WTC11 (cell line): ENCODE results near the gene CTDSP2.

Experiments
- CREB1 ChIP-seq: sonication (generic); formaldehyde crosslinking; IDR thresholded peaks from 2 replicates; pipeline ENCODE4 v1.8.0; 2023; ENCODE audit warnings: mild to moderate bottlenecking, missing genetic modification reagents
- ESRRA ChIP-seq: sonication (generic); formaldehyde crosslinking; IDR thresholded peaks from 2 replicates; pipeline ENCODE4 v1.8.1; 2022; ENCODE audit warnings: mild to moderate bottlenecking, missing genetic modification reagents, borderline replicate concordance
- NR2C2 ChIP-seq: sonication (generic); formaldehyde crosslinking; IDR thresholded peaks from 2 replicates; pipeline ENCODE4 v1.8.0; 2022; ENCODE audit warnings: mild to moderate bottlenecking, missing genetic modification reagents
- SMAD3 ChIP-seq: sonication (generic); formaldehyde crosslinking; IDR thresholded peaks from 2 replicates; pipeline ENCODE4 v1.8.0; 2022; ENCODE audit warnings: missing genetic modification reagents, mild to moderate bottlenecking, borderline replicate concordance
- SP1 ChIP-seq: sonication (generic); formaldehyde crosslinking; conservative IDR thresholded peaks from 2 replicates; pipeline ENCODE4 v1.8.1; 2022; ENCODE audit warnings: missing genetic modification reagents
- TEAD4 ChIP-seq: sonication (generic); formaldehyde crosslinking; IDR thresholded peaks from 2 replicates; pipeline ENCODE4 v1.8.0; 2022; ENCODE audit warnings: mild to moderate bottlenecking, missing genetic modification reagents
- TF ChIP-seq, protein P1 (sequence below): sonication (generic); formaldehyde crosslinking; IDR thresholded peaks from 2 replicates; pipeline ENCODE4 v1.8.1; 2022; ENCODE audit warnings: low read depth, mild to moderate bottlenecking, moderate library complexity, missing genetic modification reagents, borderline replicate concordance
- TF ChIP-seq, protein P2 (sequence below): sonication (generic); formaldehyde crosslinking; conservative IDR thresholded peaks from 2 replicates; pipeline ENCODE4 v1.8.1; 2022; ENCODE audit warnings: mild to moderate bottlenecking, missing genetic modification reagents
- TF ChIP-seq, protein P3 (sequence below): fragments of 200-600 bp; IDR thresholded peaks from 2 replicates; pipeline ENCODE4 v1.8.0; 2022; ENCODE audit warnings: antibody characterized with exemption
- TF ChIP-seq, protein P4 (sequence below): sonication (generic); formaldehyde crosslinking; IDR thresholded peaks from 2 replicates; pipeline ENCODE4 v1.8.0; 2022; ENCODE audit warnings: mild to moderate bottlenecking, missing genetic modification reagents
- TF ChIP-seq, protein P5 (sequence below): sonication (generic); formaldehyde crosslinking; IDR thresholded peaks from 2 replicates; pipeline ENCODE4 v1.8.1; 2023; ENCODE audit warnings: mild to moderate bottlenecking, missing genetic modification reagents, borderline replicate concordance

DNA sequence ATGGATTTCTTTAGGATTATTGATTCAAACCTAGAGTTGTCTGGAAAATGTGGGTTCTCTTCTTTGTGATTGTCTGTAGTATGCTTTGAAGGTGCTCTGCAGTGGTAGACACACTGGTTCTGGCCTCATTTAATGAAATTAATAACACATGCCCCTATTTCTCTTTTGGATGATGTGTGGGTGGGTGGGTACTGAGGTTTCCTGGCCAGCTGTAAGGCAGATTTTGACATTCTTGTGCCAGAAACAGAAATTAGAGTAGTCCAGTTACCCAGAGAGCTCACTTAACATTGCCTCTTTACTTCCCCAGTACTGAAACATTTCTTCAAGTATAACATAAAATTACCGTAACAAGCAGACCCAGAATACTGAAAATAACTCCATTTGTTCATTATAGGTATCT is 49.5 kb downstream of the CTDSP2 start:
- TF ChIP-seq, protein P1, sequence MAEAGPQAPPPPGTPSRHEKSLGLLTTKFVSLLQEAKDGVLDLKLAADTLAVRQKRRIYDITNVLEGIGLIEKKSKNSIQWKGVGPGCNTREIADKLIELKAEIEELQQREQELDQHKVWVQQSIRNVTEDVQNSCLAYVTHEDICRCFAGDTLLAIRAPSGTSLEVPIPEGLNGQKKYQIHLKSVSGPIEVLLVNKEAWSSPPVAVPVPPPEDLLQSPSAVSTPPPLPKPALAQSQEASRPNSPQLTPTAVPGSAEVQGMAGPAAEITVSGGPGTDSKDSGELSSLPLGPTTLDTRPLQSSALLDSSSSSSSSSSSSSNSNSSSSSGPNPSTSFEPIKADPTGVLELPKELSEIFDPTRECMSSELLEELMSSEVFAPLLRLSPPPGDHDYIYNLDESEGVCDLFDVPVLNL, result no peak
- no peak for TF ChIP-seq SMAD3 (CRISPR knock-in tag)
- TF ChIP-seq, protein P2, sequence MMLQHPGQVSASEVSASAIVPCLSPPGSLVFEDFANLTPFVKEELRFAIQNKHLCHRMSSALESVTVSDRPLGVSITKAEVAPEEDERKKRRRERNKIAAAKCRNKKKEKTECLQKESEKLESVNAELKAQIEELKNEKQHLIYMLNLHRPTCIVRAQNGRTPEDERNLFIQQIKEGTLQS (CRISPR knock-in tag), result no peak
- TF ChIP-seq, protein P3, sequence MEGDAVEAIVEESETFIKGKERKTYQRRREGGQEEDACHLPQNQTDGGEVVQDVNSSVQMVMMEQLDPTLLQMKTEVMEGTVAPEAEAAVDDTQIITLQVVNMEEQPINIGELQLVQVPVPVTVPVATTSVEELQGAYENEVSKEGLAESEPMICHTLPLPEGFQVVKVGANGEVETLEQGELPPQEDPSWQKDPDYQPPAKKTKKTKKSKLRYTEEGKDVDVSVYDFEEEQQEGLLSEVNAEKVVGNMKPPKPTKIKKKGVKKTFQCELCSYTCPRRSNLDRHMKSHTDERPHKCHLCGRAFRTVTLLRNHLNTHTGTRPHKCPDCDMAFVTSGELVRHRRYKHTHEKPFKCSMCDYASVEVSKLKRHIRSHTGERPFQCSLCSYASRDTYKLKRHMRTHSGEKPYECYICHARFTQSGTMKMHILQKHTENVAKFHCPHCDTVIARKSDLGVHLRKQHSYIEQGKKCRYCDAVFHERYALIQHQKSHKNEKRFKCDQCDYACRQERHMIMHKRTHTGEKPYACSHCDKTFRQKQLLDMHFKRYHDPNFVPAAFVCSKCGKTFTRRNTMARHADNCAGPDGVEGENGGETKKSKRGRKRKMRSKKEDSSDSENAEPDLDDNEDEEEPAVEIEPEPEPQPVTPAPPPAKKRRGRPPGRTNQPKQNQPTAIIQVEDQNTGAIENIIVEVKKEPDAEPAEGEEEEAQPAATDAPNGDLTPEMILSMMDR, result no peak
- TF ChIP-seq, protein P4, sequence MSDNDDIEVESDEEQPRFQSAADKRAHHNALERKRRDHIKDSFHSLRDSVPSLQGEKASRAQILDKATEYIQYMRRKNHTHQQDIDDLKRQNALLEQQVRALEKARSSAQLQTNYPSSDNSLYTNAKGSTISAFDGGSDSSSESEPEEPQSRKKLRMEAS (CRISPR knock-in tag), result no peak
- TF ChIP-seq SP1 (CRISPR knock-in tag), result no peak
- TF ChIP-seq NR2C2 (CRISPR knock-in tag), result no peak
- TF ChIP-seq TEAD4 (CRISPR knock-in tag), result no peak
- TF ChIP-seq, protein P5, sequence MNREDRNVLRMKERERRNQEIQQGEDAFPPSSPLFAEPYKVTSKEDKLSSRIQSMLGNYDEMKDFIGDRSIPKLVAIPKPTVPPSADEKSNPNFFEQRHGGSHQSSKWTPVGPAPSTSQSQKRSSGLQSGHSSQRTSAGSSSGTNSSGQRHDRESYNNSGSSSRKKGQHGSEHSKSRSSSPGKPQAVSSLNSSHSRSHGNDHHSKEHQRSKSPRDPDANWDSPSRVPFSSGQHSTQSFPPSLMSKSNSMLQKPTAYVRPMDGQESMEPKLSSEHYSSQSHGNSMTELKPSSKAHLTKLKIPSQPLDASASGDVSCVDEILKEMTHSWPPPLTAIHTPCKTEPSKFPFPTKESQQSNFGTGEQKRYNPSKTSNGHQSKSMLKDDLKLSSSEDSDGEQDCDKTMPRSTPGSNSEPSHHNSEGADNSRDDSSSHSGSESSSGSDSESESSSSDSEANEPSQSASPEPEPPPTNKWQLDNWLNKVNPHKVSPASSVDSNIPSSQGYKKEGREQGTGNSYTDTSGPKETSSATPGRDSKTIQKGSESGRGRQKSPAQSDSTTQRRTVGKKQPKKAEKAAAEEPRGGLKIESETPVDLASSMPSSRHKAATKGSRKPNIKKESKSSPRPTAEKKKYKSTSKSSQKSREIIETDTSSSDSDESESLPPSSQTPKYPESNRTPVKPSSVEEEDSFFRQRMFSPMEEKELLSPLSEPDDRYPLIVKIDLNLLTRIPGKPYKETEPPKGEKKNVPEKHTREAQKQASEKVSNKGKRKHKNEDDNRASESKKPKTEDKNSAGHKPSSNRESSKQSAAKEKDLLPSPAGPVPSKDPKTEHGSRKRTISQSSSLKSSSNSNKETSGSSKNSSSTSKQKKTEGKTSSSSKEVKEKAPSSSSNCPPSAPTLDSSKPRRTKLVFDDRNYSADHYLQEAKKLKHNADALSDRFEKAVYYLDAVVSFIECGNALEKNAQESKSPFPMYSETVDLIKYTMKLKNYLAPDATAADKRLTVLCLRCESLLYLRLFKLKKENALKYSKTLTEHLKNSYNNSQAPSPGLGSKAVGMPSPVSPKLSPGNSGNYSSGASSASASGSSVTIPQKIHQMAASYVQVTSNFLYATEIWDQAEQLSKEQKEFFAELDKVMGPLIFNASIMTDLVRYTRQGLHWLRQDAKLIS (CRISPR knock-in tag), result no peak
- TF ChIP-seq ESRRA (CRISPR knock-in tag), result no peak
- TF ChIP-seq CREB1 (CRISPR knock-in tag), result no peak
